GM23248 (cell line): ENCODE results near the gene CCDC191.

ENCODE experiments used
- EZH2 ChIP-seq: fragments of 200-600 bp; sonication (generic); IDR thresholded peaks from 2 replicates; pipeline ENCODE4 v1.6.1; 2018; ENCODE audit warnings: antibody characterized with exemption, mild to moderate bottlenecking; ENCODE audit not compliant: insufficient read depth, poor library complexity, severe bottlenecking
- EZH2phosphoT487 ChIP-seq: fragments of 200-600 bp; sonication (generic); IDR thresholded peaks from 2 replicates; pipeline ENCODE4 v1.6.1; 2018; ENCODE audit warnings: antibody characterized with exemption, moderate library complexity, mild to moderate bottlenecking, low read depth; ENCODE audit not compliant: insufficient read depth

DNA sequence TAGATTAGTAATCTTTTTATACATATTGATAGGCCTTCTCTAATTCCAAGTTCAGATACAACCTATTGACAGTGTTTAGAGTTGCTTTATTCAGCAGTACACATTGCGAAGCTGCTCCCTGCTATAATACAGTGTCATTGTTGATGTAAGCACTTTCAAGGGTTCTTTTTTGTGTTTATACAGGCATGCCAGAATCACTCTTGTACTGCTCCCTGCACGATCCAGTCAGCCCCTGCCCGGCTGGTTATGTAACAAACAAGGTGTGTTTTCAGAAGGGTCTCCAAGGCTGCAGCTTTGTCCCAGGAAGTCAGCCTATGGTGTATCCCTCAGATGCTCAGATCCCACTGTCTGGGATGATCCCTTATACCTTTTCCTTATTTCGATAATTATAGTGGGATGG, 11.5 kb upstream of the CCDC191 start:
- TF ChIP-seq EZH2phosphoT487, result no peak
- no peak for TF ChIP-seq EZH2
